GM18519 (cell line): Measurements from ENCODE around the gene C2orf69.

Source experiments
- ATAC-seq: cut with Tn5 transposase; IDR thresholded peaks from one replicate; pipeline ENCODE4 v1.9.1; 2021; ENCODE audit warnings: mild to moderate bottlenecking, moderate library complexity; ENCODE audit not compliant: unreplicated experiment, low FRiP score

Gene C2orf69

DNA sequence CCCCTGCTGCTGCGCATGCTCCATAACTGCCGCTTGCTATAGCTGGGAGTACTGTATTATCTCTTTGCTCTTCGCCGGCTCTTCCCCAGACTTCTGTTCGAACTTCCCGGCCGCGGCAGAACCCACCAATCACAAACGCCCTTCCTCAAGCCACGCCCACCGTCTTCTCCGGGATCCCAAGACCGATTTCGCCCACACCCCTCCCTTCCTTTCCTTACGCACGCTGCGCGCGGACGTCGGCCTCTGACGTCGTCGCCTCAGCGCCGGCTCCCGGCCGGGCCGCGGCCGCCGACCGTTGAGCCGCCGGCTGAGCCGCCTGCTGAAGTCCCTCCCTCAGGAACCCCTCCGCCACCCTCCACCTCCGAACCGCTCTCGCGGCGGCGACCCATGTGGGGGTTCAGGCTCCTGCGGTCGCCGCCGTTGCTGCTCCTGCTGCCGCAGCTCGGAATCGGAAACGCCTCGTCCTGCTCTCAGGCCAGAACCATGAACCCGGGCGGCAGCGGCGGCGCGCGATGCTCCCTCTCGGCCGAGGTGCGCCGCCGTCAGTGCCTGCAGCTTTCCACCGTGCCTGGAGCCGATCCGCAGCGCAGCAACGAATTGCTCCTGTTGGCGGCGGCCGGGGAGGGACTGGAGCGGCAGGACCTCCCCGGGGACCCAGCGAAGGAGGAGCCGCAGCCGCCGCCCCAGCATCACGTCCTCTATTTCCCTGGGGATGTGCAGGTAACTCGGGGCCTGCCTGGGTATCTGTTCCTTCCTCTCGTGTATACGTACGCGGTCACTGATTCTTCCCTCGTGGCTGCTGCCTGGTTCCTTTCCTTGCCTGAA, at the start of gene C2orf69:
Gene C2orf69, plus strand, starts transcription at position 242 of the 825 bp plus-strand sequence. Its CDS starts 146 bp downstream, at position 388.
- peak; percentile 80 for ATAC-seq

- ATAC-seq, result no peak
Observed at GRCh38 chr2:199862788-199863187, 48.3 kb upstream of the C2orf69 start.

- no peak for ATAC-seq
Observed at GRCh38 chr2:199865905-199866304, 45.2 kb upstream of the C2orf69 start.

DNA sequence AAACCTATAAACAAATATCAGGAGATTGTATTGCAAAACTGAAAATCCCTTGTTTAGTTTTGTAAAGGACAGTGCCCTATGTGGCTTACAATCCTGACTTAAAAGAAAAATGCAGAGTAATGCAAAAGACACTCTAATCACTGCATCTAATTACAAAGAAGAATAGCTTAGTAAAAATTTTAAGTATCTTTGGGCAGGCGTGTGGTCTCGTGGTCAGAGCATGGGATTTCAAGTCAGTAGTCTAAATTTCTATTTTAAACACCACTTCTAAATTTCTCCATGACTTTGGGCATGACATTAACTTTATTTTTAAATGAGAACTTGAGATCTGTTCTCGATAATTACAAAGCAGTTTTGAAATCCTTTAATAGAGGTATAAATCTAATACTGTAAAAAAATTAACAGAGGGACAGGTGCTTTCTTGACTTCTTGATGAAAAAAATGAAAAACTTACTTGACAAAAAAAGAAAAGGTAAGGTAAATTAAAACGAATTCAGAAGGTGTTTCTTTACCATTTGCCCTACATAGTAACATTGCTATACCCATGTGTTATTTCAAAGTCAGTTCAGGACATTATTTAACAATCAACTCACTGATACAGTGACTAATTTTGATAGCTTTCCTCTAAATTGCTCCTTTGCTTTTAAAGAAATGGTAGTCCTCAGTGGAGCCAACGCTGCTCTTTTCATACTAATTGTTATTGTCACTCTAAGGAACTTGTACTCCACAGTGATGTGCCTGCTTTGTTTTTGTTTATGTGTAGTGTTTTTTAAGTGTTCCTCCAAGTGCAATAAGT, 42.5 kb upstream of the C2orf69 start:
- ATAC-seq, result no peak

- no peak for ATAC-seq
Observed at GRCh38 chr2:199869227-199869541, 41.9 kb upstream of the C2orf69 start.

DNA sequence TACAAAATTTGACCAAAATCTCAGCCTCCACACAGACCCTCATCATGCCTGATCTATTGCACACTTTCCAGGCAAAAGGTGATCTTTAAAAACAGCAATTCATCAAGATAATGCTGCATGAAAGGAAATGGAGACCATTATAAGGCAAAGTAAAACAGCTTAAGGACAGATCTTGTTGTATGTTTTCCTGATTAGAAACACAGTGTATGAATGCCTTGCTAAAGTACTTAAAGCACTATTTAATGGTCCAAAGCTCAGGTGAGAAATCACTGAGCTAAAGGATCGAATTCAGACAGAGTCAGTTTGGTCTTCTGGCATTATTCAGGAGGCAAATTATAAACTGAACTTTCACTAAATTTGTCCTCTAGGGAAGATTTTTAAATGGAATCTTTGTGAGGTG, 41.4 kb upstream of the C2orf69 start:
- ATAC-seq, result no peak

DNA sequence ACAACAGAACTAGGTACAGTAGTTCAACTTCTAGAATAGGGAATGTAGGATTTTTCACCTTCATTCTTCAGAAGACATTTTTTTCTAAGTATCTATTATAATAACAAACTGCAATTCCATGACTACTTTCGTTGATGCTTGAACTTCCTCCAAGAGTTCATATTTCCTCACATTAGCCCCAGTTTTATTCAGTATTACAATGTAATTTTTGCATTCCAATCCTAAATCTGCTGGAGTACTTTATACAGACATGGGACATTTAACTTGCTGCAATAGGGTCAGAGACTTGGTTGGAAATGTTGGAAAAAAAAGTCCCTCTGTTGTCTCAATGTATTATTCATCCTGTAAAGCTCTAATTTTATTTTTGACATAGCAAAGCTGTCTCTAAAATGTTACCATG, 40.5 kb upstream of the C2orf69 start:
- no peak for ATAC-seq

DNA sequence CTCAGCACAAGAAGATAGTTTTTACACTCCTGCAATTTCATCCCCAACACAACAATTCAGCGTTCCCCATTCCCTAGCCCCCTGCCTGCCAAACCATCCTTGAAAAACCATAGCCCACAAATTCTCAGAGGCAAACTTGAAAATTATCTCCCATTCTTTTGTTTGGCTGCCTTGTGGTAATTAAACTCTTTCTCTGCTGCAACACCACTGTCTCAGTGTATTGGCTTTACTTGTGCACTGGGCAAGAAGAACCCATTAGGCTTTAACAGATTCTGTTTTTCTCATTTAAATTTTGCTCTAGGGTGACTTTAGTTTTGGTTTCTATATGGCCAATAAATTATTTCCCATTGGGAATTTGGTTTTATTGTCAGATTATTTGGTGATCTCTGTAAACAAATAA, 36.9 kb upstream of the C2orf69 start:
- ATAC-seq, result no peak

- ATAC-seq, result no peak
Observed at GRCh38 chr2:199875400-199875799, 35.7 kb upstream of the C2orf69 start.

DNA sequence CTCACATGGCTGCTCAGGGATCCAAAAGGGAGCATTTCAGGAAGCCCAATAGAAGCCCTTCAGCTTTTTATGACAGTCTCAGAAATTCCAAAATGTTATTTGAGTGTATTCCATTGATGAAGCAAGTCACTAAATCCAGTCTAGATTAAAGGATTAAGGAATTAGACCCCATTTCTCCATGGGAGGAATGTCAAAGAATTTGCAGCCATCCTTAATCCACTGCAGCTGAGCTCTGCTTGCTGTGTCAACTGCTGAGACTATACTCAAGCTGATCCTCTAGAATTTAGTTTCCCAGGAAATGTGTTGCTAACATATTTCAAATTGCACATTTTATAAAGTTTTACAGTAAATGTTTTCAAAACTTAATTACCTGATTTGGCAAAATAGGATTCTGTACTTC, 28.4 kb upstream of the C2orf69 start:
- no peak for ATAC-seq

- no peak for ATAC-seq
Observed at GRCh38 chr2:199883474-199884212, 27.4 kb upstream of the C2orf69 start.

DNA sequence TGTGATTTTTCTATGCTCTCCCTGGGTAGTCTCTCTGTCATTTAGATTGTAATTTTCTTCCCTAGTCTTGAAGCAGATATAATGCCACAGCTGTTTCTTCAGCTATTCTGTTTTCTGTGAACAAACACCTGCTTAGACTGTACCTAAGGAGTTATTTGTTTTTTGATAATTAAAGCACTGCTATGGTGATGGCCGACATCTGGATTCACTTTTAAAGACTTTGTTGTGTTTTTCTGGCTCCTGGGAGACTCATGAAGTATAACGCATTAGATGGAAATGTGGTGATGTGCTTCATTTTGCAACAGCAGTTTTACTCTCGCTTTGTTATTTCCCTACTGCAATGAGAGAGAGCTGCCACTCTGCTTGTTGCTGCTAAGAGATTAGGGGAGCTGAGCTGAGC, 15.7 kb upstream of the C2orf69 start:
- no peak for ATAC-seq

DNA sequence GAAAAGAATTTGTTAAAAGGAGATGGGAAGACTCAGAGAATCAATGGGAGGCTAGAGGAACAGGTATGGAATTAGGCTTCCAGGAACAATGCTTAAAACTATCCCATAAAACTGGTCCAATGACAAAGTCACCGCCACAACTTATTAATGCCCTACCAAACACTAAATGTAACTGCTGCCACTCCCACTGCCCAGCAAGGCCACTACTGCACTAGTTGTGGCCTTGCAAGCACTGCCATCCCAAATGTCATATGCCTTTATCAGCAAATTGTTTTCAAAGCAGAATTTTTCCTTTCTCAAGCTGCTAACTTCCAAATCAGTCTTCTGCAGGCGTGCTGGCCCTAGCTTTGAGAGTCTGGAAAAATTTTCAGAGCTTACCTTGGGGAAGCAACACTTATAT, 14.5 kb upstream of the C2orf69 start:
- no peak for ATAC-seq

DNA sequence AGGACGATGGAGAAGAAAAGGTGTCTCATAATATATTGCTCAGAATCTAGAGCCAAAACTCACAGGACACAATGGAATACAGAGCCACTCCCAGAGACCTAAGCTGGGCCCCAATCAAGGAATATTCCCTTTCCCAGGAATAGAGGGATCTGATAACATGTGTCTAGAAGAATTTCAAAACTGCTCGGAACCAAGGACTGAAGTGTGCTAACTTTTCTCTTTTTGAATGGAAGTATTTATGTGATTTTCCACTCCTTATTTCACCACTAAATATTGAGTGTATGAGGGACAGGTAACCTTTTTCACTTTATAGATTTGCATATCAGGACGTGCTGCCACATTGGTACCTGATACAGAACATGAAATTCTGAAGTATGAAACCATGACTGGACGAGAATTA, 9.2 kb upstream of the C2orf69 start:
- ATAC-seq, result no peak

DNA sequence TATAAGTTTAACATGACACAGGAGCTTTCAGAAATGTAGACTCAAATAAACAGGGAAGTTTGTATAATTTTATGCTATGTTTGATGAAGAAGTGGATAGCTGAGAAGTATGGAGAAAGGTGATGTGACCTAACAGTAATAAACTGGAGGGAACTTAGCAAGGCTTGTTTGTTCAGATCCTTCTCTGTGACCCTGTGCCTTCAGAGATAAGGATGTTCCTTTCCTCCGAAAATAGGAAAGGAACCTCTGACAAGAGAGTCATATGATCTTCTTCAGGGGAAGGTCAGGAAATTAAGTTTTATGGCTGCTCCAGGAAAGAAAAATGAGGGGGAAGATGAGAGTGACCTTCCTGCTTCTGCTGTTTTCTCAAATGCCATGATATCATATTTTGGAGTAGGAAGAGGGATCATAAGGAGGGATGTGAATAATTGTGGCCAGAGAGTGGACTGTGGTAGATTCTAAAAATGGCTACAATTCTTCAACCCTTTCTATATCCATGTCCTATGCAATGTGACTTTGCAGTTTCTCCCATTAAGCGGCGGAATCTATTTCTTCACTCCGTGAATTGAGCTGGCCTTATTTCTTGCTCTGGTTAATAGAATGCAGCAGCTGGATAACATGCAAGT, 8.5 kb upstream of the C2orf69 start:
- no peak for ATAC-seq

DNA sequence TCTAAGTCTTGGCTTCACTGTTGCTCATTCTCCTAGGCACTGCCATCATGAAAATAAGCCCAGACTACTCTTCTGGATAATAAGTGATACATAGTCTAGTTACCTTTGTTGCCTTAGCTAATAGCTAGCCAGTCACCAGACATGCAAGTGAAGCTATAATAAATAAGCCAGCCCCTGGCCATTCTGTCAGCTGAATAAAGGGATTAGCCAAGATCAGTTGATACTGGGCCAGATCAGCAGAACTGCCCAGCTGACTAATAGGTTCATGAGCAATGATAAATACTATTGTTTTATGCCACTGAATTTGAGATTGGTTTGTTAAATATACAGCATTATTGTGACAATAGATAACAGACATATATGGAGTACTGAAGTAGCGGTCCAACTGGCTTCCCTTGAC, 8.0 kb upstream of the C2orf69 start:
- no peak for ATAC-seq

DNA sequence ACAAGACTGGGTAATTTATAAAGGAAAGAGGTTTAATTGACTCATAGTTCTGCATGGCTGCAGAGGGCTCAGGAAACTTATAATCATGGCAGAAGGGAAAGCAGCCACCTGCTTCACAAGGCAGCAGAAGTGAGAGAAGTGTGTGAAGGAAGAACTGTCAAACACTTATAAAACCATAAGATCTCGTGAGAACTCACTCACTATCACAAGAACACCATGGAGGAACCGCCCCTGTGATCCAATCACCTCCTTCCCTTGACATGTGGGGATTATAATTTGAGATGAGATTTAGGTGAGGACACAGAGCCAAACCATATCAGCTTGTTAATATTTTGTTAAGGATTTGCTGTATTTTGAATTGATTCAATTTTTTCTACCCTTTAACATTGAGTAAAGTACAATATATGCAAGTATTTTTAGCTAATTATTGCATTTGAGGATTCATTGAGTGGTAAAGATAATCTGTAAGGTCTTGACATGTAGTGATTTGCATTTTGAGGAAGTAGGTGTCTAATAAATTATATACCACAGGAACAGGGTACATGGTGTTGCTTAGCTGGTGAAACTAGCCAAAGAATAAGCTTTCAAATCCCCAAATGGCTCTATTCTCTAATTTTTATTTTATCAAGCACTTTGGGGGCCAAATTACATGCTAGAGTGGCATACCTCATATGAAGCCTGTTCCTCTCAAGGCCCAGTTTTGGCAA, 3.9 kb upstream of the C2orf69 start:
- no peak for ATAC-seq

GRCh38 chr2:199910338-199911051, 598 bp upstream of the C2orf69 start:
- peak; percentile 0 for ATAC-seq

GRCh38 chr2:199911877-199912161, 726 bp downstream of the C2orf69 start:
- no peak for ATAC-seq
